HG03558 (cell line): Measurements from ENCODE around the gene PARG.
"Not testable (repeated sequence)": the region's sequence is repeated elsewhere in the genome, so short reads cannot be mapped to it uniquely, and the experiment has no call there.

Experiments
- ATAC-seq: cut with Tn5 transposase; IDR thresholded peaks from one replicate; pipeline ENCODE4 v1.9.1; 2021; ENCODE audit warnings: moderate number of reproducible peaks; ENCODE audit not compliant: unreplicated experiment; ENCODE audit errors: extremely low read depth

Gene PARG

GRCh38 chr10:49941447-49942338, at the start of gene PARG, which contains the start of gene TIMM23B:
Gene PARG, minus strand, starts transcription at chr10:49942027. Its CDS starts 302 bp downstream, at chr10:49941725.
Gene TIMM23B, plus strand, starts transcription at chr10:49942053. Its CDS starts 142 bp downstream, at chr10:49942195.
- not testable (repeated sequence) for ATAC-seq

GRCh38 chr10:49988376-49988775, 46.5 kb upstream of the PARG start, which contains the start of gene AGAP6:
Gene AGAP6, plus strand, starts transcription at chr10:49988406. Its CDS starts 310 bp downstream, at chr10:49988716.
- not testable (repeated sequence) for ATAC-seq

GRCh38 chr10:49987207-49987606, 45.4 kb upstream of the PARG start:
- ATAC-seq: not testable (repeated sequence)

- ATAC-seq: not testable (repeated sequence)
Measured at GRCh38 chr10:49977756-49978155, 35.9 kb upstream of the PARG start.

- not testable (repeated sequence) for ATAC-seq
Measured at GRCh38 chr10:49972094-49972493, 30.3 kb upstream of the PARG start.

GRCh38 chr10:49971466-49971865, 29.6 kb upstream of the PARG start:
- not testable (repeated sequence) for ATAC-seq

- not testable (repeated sequence) for ATAC-seq
Measured at GRCh38 chr10:49970331-49970857, 28.6 kb upstream of the PARG start.

GRCh38 chr10:49953122-49953521, 11.3 kb upstream of the PARG start:
- ATAC-seq: not testable (repeated sequence)

- not testable (repeated sequence) for ATAC-seq
Measured at GRCh38 chr10:49952006-49952405, 10.2 kb upstream of the PARG start.

- not testable (repeated sequence) for ATAC-seq
Measured at GRCh38 chr10:49948737-49949136, 6.9 kb upstream of the PARG start.

- not testable (repeated sequence) for ATAC-seq
Measured at GRCh38 chr10:49948142-49948541, 6.3 kb upstream of the PARG start.

GRCh38 chr10:49943607-49944006, 1.8 kb upstream of the PARG start:
- not testable (repeated sequence) for ATAC-seq

GRCh38 chr10:49942339-49942705, 495 bp upstream of the PARG start:
- ATAC-seq: not testable (repeated sequence)

GRCh38 chr10:49931959-49932728, 9.7 kb downstream of the PARG start:
- ATAC-seq: not testable (repeated sequence)

GRCh38 chr10:49931276-49931675, 10.6 kb downstream of the PARG start:
- not testable (repeated sequence) for ATAC-seq

- not testable (repeated sequence) for ATAC-seq
Measured at GRCh38 chr10:49923572-49923971, 18.3 kb downstream of the PARG start.

- ATAC-seq: not testable (repeated sequence)
Measured at GRCh38 chr10:49922041-49922440, 19.8 kb downstream of the PARG start.

GRCh38 chr10:49917927-49918326, 23.9 kb downstream of the PARG start:
- ATAC-seq: not testable (repeated sequence)

- not testable (repeated sequence) for ATAC-seq
Measured at GRCh38 chr10:49916451-49916850, 25.4 kb downstream of the PARG start.

GRCh38 chr10:49910295-49910694, 31.5 kb downstream of the PARG start:
- not testable (repeated sequence) for ATAC-seq
